SH-SY5Y (cell line): Measurements from ENCODE around the gene FLOT1.

Experiments used
- GATA2 ChIP-seq: IDR thresholded peaks from 2 replicates; pipeline ENCODE4 v1.6.1; 2011; ENCODE audit warnings: mild to moderate bottlenecking, low read depth, low read length
- GATA3 ChIP-seq: IDR thresholded peaks from 2 replicates; pipeline ENCODE4 v1.6.1; 2011; ENCODE audit warnings: low read depth, mild to moderate bottlenecking, low read length, moderate library complexity

Gene FLOT1

GRCh38 chr6:30759575-30760239, 17.2 kb upstream of the FLOT1 start:
- TF ChIP-seq GATA2: no peak
- TF ChIP-seq GATA3: no peak

DNA sequence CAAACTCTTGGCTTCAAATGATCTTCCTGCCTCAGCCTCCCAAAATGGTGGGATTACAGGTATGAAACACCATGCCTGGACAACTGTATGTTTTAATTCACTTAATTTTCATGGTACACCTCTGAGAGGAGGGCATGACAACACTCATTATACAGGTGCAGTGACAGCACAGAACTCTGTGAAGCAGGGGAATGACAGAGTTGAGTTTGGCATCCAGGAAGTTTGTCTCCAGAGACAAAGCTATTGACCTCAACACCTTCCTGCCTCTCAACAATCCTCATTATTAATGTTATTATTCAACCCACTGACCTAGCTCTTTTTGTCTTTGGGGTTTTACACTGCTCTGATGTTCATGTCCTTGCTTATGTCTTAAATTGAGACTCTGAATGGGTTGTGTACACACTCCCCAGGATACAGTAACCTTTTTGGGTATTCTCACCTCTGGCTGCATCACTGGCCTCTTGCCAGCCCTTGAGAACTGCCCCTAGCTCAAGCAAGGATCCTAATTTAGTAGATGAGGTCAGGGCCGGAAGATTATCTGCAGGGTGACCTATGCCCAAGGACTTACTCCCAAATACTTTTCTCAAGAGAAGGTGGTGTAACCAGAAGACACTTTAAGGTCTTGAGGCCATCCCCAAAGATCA, 14.9 kb upstream of the FLOT1 start:
- TF ChIP-seq GATA2 (no peak), GATA3 (no peak)

GRCh38 chr6:30754631-30755030, 12.1 kb upstream of the FLOT1 start:
- no peak for TF ChIP-seq GATA3
- no peak for TF ChIP-seq GATA2

DNA sequence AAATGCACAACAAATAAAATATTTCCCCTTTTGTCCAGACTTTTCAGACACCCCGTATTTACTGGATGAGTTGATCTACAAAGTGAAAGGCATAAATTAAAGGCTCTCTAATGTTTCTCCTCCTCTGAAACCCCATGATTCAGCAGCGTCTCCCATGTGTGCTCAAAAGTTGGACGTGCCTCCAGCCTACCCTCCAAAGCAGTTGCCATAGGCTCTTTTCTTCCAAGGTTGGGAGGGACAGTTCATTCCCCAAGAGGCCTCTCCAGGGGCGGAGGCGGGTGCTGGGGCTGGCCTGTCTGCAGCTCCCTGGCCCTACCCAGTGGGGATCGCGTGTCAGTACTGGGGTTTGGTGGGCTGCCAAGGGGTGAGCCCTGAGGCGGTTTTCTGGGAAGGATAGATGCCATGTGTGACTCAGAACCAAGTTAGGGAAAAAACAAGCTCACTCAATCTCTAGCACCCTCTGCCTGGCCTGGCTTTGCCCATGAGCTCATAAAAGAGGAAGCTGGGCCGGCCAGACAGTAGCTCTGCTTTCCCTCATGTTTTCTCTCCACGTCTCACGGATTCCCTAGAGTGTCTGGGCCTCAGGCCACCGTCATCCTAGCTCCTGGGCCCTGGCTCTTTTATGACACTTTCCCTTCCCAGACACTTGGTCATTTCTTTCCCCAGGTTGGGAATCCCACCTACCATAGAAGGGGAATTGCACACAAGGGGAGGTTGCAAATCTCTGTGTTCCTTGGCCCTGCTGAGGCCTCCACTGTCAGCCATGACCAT, 9.9 kb upstream of the FLOT1 start:
- TF ChIP-seq GATA3 (no peak), GATA2 (no peak)

GRCh38 chr6:30750379-30750668, 7.8 kb upstream of the FLOT1 start:
- TF ChIP-seq GATA2 (no peak), GATA3 (no peak)

DNA sequence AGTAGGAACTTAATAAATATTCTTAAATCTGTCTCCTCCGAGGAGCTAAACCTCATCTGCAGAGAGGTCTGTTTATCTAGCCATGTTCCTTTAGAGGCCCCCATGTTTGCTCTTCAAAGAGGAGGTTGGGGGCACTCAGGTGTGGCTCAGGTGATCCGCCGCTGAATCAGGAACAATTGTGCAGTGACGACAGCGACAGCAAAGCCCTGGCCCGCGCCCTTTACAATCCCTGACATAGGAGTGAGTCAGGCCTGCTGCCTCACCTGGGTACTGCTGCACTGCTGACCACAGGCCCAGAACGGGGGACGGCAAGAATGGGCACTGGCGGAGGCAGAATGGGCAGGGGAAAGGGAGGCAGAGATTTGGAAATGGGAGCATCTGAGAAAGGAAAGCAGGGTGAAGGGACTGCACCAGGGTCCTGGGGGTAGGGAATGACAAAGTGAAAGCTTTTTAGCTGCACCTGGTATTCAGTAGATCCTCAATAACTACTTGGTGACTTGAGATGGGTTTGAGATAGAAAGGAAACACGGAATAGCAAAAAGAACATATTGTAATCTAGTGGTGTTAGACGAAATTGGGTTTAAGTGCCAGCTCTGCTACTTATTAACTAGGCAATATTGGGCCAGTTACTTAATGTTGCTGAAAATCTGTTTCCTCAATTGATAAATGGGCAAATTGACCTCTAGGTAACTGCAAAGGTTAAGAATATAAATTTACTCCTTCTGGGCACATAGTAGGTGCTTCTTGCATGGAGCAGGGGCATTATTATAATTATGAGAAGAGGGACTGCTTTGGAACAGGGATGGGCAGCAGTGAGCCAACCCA, 7.3 kb upstream of the FLOT1 start:
- no peak for TF ChIP-seq GATA3
- TF ChIP-seq GATA2: no peak

GRCh38 chr6:30748851-30749540, 6.5 kb upstream of the FLOT1 start:
- no peak for TF ChIP-seq GATA3
- TF ChIP-seq GATA2: no peak

- TF ChIP-seq GATA3 (no peak), GATA2 (no peak)
Observed at GRCh38 chr6:30747902-30748769, 5.6 kb upstream of the FLOT1 start.

- TF ChIP-seq GATA2 (no peak), GATA3 (no peak)
Observed at GRCh38 chr6:30747300-30747687, 4.8 kb upstream of the FLOT1 start.

- TF ChIP-seq GATA2: no peak
- no peak for TF ChIP-seq GATA3
Observed at GRCh38 chr6:30744054-30744805, 1.7 kb upstream of the FLOT1 start, which contains the start of gene IER3. Gene IER3 (minus strand): TSS chr6:30744547. CDS start chr6:30744518, 29 bp downstream.

- TF ChIP-seq GATA3 (no peak), GATA2 (no peak)
Observed at GRCh38 chr6:30743099-30744053, 889 bp upstream of the FLOT1 start.

DNA sequence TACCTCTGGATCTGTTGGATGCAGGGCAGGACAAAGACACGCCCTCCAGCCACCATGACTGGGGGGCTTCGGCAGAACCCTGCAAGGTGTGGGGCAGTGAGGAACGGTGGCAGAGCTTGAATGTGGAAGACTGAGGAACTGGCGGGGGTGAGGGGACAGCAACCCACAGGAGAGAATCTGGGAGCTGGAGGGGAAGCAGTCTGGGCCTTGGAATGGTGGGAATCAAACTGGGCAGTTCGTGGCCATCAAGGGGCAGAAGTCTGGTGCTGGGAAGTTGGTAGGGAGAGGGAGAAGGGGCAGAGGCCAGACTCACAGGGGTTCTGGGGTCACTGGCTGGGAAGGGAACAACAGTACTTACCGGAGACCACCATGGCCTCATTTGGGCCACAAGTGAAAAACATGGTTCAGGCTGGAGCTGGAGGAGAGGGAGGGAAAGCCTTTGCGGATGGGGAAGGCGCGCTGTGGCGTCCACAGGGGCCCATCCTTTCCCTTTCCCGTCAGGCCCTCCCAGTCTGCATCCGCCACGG, 635 bp downstream of the FLOT1 start:
- TF ChIP-seq GATA3: no peak
- TF ChIP-seq GATA2: no peak
